ENCODE measurements around the gene REG4.

The REG4 gene

DNA sequence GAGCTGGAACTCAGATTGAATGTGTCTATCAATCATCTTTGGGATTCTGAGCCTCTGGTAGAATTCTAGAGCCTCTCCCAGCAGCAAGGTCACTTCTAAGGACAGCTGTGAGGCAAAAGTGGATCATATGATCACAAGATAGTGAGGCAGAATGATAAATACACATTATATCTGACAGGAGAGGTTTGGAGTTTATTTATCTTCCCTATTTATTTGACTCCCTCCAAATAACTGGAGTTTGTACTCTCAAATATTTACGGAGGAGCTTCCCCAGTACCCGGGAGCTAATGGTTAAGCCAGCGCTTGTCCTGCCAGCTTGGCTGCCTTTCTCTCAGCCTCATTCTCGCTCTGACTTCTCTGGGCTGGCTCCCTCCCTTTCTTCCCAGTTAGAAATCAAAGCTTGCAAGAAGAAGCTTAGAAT lies 44.9 kb downstream of the REG4 start:
- TF ChIP-seq ZFX (IDR thresholded peaks at IDR 0.05) = no peak
- TF ChIP-seq CTCF (conservative IDR thresholded peaks at IDR 0.05) = no peak
- H3K27ac ChIP-seq = peak overlapping the region; percentile 55; the same call in 1 of the 2 replicates

DNA sequence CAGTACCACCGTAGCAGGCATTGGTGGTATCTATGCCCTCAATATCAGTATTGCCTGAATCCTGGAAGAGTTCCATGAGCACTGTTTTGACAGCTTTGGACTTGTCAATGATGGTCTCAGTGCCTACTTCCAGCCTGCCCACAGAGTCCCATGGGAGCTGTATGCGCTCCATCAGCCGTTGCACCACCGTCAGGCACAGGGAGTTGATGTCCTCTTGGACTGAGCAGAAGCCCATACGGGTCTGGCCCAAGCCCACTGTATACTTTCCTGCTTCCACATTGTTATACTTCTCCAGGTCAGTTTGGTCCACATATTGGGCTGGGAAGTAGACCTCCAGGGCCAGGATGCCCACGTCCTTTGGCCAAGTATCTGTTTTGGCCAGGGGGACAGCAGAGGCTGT lies 47.0 kb downstream of the REG4 start:
- H3K27ac ChIP-seq = peak overlapping the region; percentile 28; the same call in 1 of the 2 replicates
- TF ChIP-seq CTCF (conservative IDR thresholded peaks at IDR 0.05) (no peak), ZFX (IDR thresholded peaks at IDR 0.05) (no peak)

DNA sequence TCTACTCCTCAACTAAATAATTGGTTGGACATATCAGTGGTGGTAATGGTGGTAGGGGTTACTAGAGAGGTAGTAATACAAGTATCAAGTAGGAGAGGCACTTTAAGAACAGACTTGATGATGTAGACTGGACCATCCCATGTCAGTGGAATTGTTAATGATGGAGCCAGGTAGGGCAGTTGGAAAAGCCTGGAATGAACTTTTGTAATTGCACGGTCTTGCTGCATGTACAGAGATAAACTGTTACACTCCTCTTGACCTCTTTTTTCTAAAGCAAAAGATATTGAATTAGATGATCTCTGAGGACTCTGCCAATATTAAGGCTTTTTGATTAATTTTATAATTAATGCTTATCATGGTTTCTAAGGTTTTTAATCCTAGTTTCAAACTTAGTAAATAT lies 48.3 kb downstream of the REG4 start:
- H3K27ac ChIP-seq = no peak overlapping the region
- no peak for TF ChIP-seq CTCF (conservative IDR thresholded peaks at IDR 0.05)
- no peak for TF ChIP-seq ZFX (IDR thresholded peaks at IDR 0.05)

GRCh38 chr1:119762409-119762808 lies 48.9 kb downstream of the REG4 start:
- TF ChIP-seq ZFX (IDR thresholded peaks at IDR 0.05) (no peak), CTCF (conservative IDR thresholded peaks at IDR 0.05) (no peak)
- H3K27ac ChIP-seq = no peak overlapping the region

DNA sequence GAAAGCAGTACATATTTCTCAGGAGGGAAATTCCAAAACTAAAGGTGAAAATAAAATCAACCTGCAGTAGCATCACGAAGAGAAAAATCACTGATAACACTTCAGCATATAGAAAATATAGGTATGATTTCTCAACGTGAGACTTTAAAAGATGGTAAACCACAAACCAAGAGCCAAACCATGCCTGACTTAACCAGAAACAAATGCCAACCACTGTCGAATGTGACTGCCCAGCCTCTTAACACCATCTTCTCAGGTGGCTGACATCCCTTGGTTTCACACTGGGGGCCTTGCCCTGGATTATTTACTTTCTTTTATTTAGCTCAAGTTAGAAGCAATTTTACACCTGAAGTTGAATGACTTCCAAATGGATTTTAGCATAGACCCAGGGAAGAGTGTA lies 52.7 kb downstream of the REG4 start:
- TF ChIP-seq ZFX (IDR thresholded peaks at IDR 0.05) (no peak), CTCF (conservative IDR thresholded peaks at IDR 0.05) (no peak)
- H3K27ac ChIP-seq = no peak overlapping the region

DNA sequence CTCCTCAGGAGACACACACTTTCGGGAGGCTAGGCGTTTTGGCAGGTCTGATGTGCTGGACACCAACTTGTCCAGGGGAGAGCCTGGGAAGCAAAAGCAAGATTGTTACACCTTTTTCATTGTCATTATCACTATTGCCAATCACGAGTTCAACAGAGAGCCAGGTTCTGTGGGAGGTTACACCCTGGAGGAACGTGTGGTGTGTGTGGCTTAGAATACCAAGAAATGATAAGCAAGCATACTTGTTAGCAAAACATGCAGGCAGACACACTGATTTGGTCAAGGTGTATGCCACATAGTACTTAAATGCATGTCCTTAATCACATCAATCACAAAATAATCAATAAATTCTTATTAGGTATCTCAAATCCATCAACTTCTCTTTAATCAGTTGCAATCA lies 58.7 kb downstream of the REG4 start:
- no peak overlapping the region for H3K27ac ChIP-seq
- TF ChIP-seq CTCF (conservative IDR thresholded peaks at IDR 0.05) (no peak), ZFX (IDR thresholded peaks at IDR 0.05) (no peak)

DNA sequence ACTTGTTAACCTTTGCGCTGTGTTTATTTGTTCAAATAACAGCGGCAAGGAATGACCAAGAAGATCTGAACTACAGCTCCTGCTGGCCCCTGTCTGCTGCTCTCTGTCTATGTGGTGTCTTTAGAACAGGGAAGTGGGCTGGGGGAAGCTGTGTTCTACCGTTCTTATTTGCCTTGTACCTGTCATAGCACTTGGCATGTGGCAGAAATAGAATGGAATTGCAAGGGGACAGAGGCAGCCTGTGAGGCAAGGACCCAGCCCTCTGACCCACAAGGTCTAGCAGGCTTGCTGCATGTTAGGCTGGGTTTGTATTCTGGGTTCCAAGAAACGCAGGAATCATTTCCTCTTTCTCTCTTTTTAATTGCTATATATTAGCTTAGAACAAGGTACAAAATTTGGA lies 63.2 kb downstream of the REG4 start:
- no peak for TF ChIP-seq CTCF (conservative IDR thresholded peaks at IDR 0.05)
- no peak for TF ChIP-seq ZFX (IDR thresholded peaks at IDR 0.05)
- no peak overlapping the region for H3K27ac ChIP-seq
